Measurements from ENCODE around the gene PLAAT5. TPM values are rescaled to one million over a fixed set of nuclear protein-coding genes. Genes with fewer than 3 reads are reported as not detected.
"Not testable (repeated sequence)": the region's sequence is repeated elsewhere in the genome, so short reads cannot be mapped to it uniquely, and the experiment has no call there.

PLAAT5 gene
- polyA plus RNA-seq, 3 donors, result 0.07 to 0.62 TPM; not detected in 1

GRCh38 chr11:63530021-63530420 lies 39.1 kb upstream of the PLAAT5 start:
- no peak overlapping the region for H3K4me3 Mint-ChIP-seq
- Histone ChIP-seq H3K4me3 (replicated peaks in 1 of 3; ENCODE audit: low read depth in 2 of 3, low read length in 3 of 3) (no peak overlapping the region), H3K36me3 (replicated peaks in 1 of 2; ENCODE audit: control insufficient read depth in 1 of 2, insufficient read depth in 2 of 2, low read length in 2 of 2) (no peaks in the 10 kb centered on the region), H4K20me1 (ENCODE audit: insufficient read depth, low read length) (no peaks in the 10 kb centered on the region), H3K27ac (ENCODE audit: low read depth in 1 of 2, low read length in 2 of 2) (no peak overlapping the region), H3K27me3 (ENCODE audit: control insufficient read depth in 2 of 2, insufficient read depth in 2 of 2, low read length in 2 of 2) (peaks cover 0 to 3% of the 10 kb centered on the region in 2 donors), H3K4me1 (ENCODE audit: control insufficient read depth in 1 of 2, insufficient read depth in 2 of 2, low read length in 2 of 2) (peaks cover 5 to 6% of the 10 kb centered on the region in 2 donors), H3K9me3 (replicated peaks in 1 of 2; ENCODE audit: control insufficient read depth in 1 of 2, insufficient read depth in 1 of 2, low read length in 2 of 2) (no peaks in the 10 kb centered on the region), H3K4me2 (replicated peaks; ENCODE audit: extremely low read depth, low read length, poor library complexity, severe bottlenecking) (no peak overlapping the region), H3K9ac (ENCODE audit: insufficient read depth, low read length, poor library complexity, severe bottlenecking) (no peak overlapping the region), H3K79me2 (ENCODE audit: insufficient read depth, low read length) (no peaks in the 10 kb centered on the region), H2AFZ (ENCODE audit: insufficient read depth, low read depth, low read length, poor library complexity, severe bottlenecking) (no peak overlapping the region)
- intact Hi-C loops (cut with micrococcal nuclease), result no loop called here
- H3K36me3 Mint-ChIP-seq, result no peaks in the 10 kb centered on the region
- no peak for TF ChIP-seq CTCF (IDR thresholded peaks at IDR 0.05)
- H3K4me1 Mint-ChIP-seq, result peaks cover 18% of the 10 kb centered on the region
- WGBS (ENCODE audit: insufficient coverage), result no CpG with 5 or more reads among the region's 2 CpGs
- peaks cover 6 to 16% (median 8%) of the 10 kb centered on the region in 3 donors for H3K27me3 Mint-ChIP-seq (ENCODE audit: low read depth in 3 of 3)
- H3K27ac Mint-ChIP-seq, result no peak overlapping the region
- H3K9me3 Mint-ChIP-seq, result peaks cover 0 to 7% (median 1%) of the 10 kb centered on the region in 7 donors
- no peak for DNase-seq

GRCh38 chr11:63529373-63529772 lies 38.4 kb upstream of the PLAAT5 start:
- Mint-ChIP-seq H3K4me1 (peaks cover 18% of the 10 kb centered on the region), H3K27me3 (ENCODE audit: low read depth in 3 of 3) (peaks cover 6 to 17% (median 8%) of the 10 kb centered on the region in 3 donors)
- H3K4me3 ChIP-seq (replicated peaks in 1 of 3; ENCODE audit: low read depth in 2 of 3, low read length in 3 of 3); H3K4me2 ChIP-seq (replicated peaks; ENCODE audit: extremely low read depth, low read length, poor library complexity, severe bottlenecking); H3K9me3 ChIP-seq (replicated peaks in 1 of 2; ENCODE audit: control insufficient read depth in 1 of 2, insufficient read depth in 1 of 2, low read length in 2 of 2); H3K36me3 ChIP-seq (replicated peaks in 1 of 2; ENCODE audit: control insufficient read depth in 1 of 2, insufficient read depth in 2 of 2, low read length in 2 of 2); H3K79me2 ChIP-seq (ENCODE audit: insufficient read depth, low read length); H2AFZ ChIP-seq (ENCODE audit: insufficient read depth, low read depth, low read length, poor library complexity, severe bottlenecking); H3K27ac Mint-ChIP-seq; H3K9ac ChIP-seq (ENCODE audit: insufficient read depth, low read length, poor library complexity, severe bottlenecking); H3K27me3 ChIP-seq (ENCODE audit: control insufficient read depth in 2 of 2, insufficient read depth in 2 of 2, low read length in 2 of 2); DNase-seq; H3K4me3 Mint-ChIP-seq; intact Hi-C loops (cut with micrococcal nuclease); H3K36me3 Mint-ChIP-seq; H3K4me1 ChIP-seq (ENCODE audit: control insufficient read depth in 1 of 2, insufficient read depth in 2 of 2, low read length in 2 of 2); H3K9me3 Mint-ChIP-seq; H3K27ac ChIP-seq (ENCODE audit: low read depth in 1 of 2, low read length in 2 of 2); H4K20me1 ChIP-seq (ENCODE audit: insufficient read depth, low read length): not testable (repeated sequence)
- WGBS (ENCODE audit: insufficient coverage), result 91% methylated on average over 4 of the region's 6 CpGs

- H3K4me2 ChIP-seq (replicated peaks; ENCODE audit: extremely low read depth, low read length, poor library complexity, severe bottlenecking); DNase-seq; H3K36me3 Mint-ChIP-seq; intact Hi-C loops (cut with micrococcal nuclease); H3K4me3 ChIP-seq (replicated peaks in 1 of 3; ENCODE audit: low read depth in 2 of 3, low read length in 3 of 3); H3K27ac Mint-ChIP-seq; H3K4me1 ChIP-seq (ENCODE audit: control insufficient read depth in 1 of 2, insufficient read depth in 2 of 2, low read length in 2 of 2); H3K27ac ChIP-seq (ENCODE audit: low read depth in 1 of 2, low read length in 2 of 2); H3K9me3 ChIP-seq (replicated peaks in 1 of 2; ENCODE audit: control insufficient read depth in 1 of 2, insufficient read depth in 1 of 2, low read length in 2 of 2); H3K79me2 ChIP-seq (ENCODE audit: insufficient read depth, low read length); H2AFZ ChIP-seq (ENCODE audit: insufficient read depth, low read depth, low read length, poor library complexity, severe bottlenecking); H3K9ac ChIP-seq (ENCODE audit: insufficient read depth, low read length, poor library complexity, severe bottlenecking); H3K27me3 ChIP-seq (ENCODE audit: control insufficient read depth in 2 of 2, insufficient read depth in 2 of 2, low read length in 2 of 2); H3K36me3 ChIP-seq (replicated peaks in 1 of 2; ENCODE audit: control insufficient read depth in 1 of 2, insufficient read depth in 2 of 2, low read length in 2 of 2); H4K20me1 ChIP-seq (ENCODE audit: insufficient read depth, low read length): not testable (repeated sequence)
- WGBS (ENCODE audit: insufficient coverage), result 92% methylated on average over 1 of the region's 3 CpGs
- Mint-ChIP-seq H3K9me3 (peaks cover 3 to 13% (median 5%) of the 10 kb centered on the region in 7 donors), H3K4me1 (peaks cover 18% of the 10 kb centered on the region), H3K4me3 (peak overlapping the region in 1 of 2 donors; percentile 6), H3K27me3 (ENCODE audit: low read depth in 3 of 3) (peaks cover 4 to 13% (median 6%) of the 10 kb centered on the region in 3 donors)
Measured at GRCh38 chr11:63528729-63529278, 37.8 kb upstream of the PLAAT5 start.

- Mint-ChIP-seq H3K9me3 (peaks cover 6 to 16% (median 10%) of the 10 kb centered on the region in 7 donors), H3K4me1 (peaks cover 18% of the 10 kb centered on the region)
- WGBS (ENCODE audit: insufficient coverage), result no CpG with 5 or more reads among the region's 11 CpGs
- H3K9ac ChIP-seq (ENCODE audit: insufficient read depth, low read length, poor library complexity, severe bottlenecking); H3K27ac Mint-ChIP-seq; H2AFZ ChIP-seq (ENCODE audit: insufficient read depth, low read depth, low read length, poor library complexity, severe bottlenecking); H3K9me3 ChIP-seq (replicated peaks in 1 of 2; ENCODE audit: control insufficient read depth in 1 of 2, insufficient read depth in 1 of 2, low read length in 2 of 2); H3K36me3 Mint-ChIP-seq; H3K27ac ChIP-seq (ENCODE audit: low read depth in 1 of 2, low read length in 2 of 2); H3K27me3 ChIP-seq (ENCODE audit: control insufficient read depth in 2 of 2, insufficient read depth in 2 of 2, low read length in 2 of 2); H3K4me2 ChIP-seq (replicated peaks; ENCODE audit: extremely low read depth, low read length, poor library complexity, severe bottlenecking); H3K79me2 ChIP-seq (ENCODE audit: insufficient read depth, low read length); H3K27me3 Mint-ChIP-seq (ENCODE audit: low read depth in 3 of 3); DNase-seq; H3K4me3 ChIP-seq (replicated peaks in 1 of 3; ENCODE audit: low read depth in 2 of 3, low read length in 3 of 3); H3K4me3 Mint-ChIP-seq; H3K4me1 ChIP-seq (ENCODE audit: control insufficient read depth in 1 of 2, insufficient read depth in 2 of 2, low read length in 2 of 2); H3K36me3 ChIP-seq (replicated peaks in 1 of 2; ENCODE audit: control insufficient read depth in 1 of 2, insufficient read depth in 2 of 2, low read length in 2 of 2); intact Hi-C loops (cut with micrococcal nuclease); H4K20me1 ChIP-seq (ENCODE audit: insufficient read depth, low read length): not testable (repeated sequence)
Measured at GRCh38 chr11:63528156-63528555, 37.2 kb upstream of the PLAAT5 start.
